Measurements from ENCODE around the gene S1PR4.

The S1PR4 gene

DNA sequence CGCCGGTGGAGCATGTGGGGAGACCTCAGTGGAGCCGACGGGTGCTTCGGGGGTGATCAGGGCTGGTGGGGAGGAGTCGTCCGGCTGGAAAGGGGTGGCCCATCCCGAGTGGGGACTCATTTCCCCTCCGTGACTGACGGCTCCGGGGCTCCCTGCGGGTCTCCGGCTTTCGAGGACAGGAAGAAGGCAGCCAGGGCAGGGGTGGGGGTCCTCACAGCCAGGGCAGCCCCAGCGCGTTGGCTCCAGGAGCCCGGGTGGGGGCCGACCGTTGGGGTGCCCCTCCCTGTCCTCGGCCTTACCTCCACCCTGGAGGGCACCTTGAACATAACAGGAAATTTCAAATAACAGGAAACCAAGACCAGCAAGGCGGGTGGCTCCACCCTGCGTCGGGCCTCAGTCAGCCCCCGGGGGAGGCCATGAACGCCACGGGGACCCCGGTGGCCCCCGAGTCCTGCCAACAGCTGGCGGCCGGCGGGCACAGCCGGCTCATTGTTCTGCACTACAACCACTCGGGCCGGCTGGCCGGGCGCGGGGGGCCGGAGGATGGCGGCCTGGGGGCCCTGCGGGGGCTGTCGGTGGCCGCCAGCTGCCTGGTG, at the start of gene S1PR4:
TSS of gene S1PR4 (plus strand) at position 393 of the 596 bp plus-strand sequence. CDS start at position 417, 24 bp downstream.
- DNase-seq = peak; percentile 83

GRCh38 chr19:3129112-3129511, 49.5 kb upstream of the S1PR4 start:
- DNase-seq = peak; percentile 61

- peak; percentile 47 for DNase-seq
These were observed 47.4 kb upstream of the S1PR4 start for GRCh38 chr19:3131168-3131567.

DNA sequence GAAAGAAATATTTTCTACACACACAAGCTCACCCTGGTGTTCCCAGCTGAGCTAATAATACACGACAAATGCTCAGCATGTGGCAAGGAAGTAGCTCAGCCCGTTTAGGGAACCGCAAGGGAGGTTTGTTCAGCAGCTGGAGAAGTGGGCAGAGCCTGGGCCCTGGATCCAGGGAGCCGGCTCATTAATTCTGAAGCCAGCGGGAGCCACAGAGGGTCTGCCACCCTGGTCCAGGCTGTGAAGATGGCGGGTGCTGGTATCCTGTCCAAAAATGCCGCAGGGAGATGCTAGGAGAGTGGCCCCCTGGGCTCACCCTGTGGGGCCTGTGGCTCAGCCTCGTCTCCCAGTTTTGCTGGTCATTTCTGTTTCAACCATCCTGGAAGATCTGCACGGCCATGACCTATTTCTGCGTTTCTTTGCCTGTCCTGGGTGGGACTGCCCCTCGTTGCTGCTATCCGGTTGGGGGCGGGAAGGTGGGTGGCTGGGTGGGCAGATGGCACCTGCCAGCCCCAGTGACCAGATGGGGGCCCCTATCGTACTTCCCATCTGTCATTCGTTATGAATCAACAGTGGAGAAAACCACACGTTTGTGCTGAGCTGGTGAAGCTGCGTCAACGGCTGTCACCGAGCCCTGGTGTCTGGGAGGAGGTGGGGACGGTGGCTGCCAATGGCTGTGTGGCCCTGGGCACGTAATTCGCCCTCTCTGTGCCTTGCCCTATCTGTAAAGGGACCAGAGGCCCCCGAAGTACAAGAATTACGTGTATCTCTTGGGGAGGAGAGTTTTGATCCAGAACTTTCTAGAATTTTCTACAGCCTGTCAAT, 45.4 kb upstream of the S1PR4 start:
- DNase-seq = peak; percentile 76

DNA sequence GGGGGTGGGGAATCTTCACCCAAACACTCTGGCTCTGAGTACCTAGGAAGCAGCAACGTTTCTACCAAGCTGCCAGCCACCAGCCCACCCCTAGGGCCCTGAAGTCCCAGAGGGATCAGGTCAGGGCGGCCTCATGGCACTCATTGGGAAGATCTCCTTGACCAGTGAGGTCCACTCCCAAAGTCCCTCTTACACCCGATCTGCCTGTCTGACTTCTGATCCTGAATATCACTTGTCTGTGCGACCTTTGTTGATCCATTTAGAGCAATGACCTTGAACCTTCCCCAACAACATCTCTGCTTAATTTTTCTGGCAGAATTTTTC, 44.8 kb upstream of the S1PR4 start:
- no peak for DNase-seq

DNA sequence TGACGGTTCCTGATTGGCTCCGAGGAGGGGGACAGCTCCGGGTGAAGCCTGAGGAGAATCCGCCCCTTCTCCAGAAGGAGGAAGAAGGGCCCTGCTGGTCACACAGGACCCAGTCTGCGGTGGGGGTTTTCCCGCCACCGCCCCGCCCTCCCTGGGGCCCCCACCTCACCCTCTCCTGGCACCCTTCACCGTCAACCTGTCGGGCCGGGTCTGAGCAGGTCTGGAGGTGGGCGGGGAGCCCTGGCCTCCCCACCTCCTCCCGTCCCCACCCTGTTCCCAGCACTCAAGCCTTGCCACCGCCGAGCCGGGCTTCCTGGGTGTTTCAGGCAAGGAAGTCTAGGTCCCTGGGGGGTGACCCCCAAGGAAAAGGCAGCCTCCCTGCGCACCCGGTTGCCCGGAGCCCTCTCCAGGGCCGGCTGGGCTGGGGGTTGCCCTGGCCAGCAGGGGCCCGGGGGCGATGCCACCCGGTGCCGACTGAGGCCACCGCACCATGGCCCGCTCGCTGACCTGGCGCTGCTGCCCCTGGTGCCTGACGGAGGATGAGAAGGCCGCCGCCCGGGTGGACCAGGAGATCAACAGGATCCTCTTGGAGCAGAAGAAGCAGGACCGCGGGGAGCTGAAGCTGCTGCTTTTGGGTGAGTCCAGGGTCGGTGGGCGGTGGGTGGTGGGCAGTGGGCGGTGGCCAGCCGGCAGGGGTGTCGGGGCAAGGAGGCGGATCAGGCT, 42.4 kb upstream of the S1PR4 start, which contains the start of gene GNA15:
TSS of gene GNA15 (plus strand) at position 73 of the 723 bp plus-strand sequence. CDS start at position 491, 418 bp downstream.
- DNase-seq = peak; percentile 40

DNA sequence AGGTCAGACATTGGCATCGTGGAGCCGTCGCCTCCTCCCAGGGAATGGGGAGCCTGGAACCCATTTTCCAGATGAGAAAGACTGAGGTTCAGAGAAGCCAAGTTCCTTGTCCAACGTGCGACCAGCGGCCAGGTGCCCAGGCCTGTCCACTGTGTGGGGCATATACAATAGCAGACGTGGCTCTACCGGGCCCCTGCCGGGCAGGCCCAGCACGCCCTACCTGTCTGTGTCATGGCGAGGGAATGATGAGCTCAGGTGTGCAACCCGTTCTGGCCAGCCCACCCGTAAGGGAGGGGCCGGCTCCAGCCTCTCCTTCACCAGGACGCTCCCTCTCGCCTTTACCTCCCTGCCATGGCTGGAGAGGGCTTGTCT, 41.9 kb upstream of the S1PR4 start:
- DNase-seq = no peak

DNA sequence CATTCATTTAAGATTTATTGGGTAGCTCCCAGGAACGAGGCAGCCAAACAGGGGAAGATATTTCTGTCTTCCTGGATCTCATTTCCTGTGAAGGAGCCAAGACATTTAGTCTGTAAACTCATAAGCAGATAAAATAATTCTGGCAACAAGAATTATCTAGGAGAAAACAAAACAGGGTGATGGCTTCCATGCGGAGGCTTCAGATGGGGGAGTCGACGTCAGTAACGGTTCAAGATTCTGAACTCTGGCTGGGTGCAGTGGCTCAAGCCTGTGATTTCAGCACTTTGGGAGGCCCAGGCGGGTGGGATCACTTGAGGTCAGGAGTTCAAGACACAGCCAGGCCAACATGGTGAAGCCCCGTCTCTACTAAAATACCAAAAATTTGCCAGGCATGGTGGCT, 41.5 kb upstream of the S1PR4 start:
- DNase-seq = no peak

GRCh38 chr19:3138268-3138667, 40.3 kb upstream of the S1PR4 start:
- DNase-seq = no peak

DNA sequence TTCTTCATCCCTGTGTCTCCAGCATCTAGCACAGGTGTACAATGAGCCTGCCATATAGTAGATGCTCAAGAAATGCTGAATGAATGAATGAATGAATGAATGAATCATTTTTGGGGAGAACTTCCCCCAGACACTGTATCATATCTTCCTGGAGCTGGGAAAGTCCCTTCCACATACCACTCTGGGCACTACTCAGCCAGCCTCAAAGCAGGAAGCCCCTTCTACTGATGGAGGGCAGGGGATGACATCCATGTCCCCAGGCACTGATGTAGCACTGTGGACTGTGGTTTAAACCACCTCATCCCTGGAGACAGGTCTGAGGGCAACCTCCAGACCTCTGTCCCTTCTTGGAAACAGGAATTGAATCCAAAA, 37.9 kb upstream of the S1PR4 start:
- DNase-seq = no peak

GRCh38 chr19:3142292-3142670, 36.3 kb upstream of the S1PR4 start:
- DNase-seq = peak; percentile 60

DNA sequence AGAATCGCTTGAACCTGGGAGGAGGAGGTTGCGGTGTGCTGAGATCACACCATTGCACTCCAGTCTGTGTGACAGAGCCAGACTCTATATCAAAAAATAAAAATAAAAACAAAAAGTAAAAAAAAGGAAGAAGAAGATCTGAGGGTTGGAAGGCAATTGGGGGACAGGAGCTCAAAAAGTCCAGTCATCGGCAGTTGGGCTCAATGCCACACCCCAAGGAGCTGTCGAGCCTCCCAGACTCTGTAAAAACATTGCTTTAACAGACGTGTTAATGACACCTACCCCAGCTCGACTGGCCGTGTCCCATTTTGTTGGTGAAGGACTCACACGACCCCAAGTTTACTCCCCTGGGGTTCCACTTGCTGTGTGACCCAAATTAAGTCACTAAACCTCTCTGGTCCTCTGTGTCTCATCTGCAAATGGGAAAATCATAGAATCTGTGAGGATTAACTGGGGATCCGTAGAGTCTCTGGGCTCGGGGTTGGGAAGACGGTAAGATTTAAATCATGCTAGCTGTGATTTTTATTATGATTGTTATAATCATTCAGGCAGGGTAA, 35.7 kb upstream of the S1PR4 start:
- DNase-seq = no peak

GRCh38 chr19:3145909-3146676, 32.5 kb upstream of the S1PR4 start:
- DNase-seq = no peak

GRCh38 chr19:3146677-3147100, 31.9 kb upstream of the S1PR4 start:
- DNase-seq = peak; percentile 78

DNA sequence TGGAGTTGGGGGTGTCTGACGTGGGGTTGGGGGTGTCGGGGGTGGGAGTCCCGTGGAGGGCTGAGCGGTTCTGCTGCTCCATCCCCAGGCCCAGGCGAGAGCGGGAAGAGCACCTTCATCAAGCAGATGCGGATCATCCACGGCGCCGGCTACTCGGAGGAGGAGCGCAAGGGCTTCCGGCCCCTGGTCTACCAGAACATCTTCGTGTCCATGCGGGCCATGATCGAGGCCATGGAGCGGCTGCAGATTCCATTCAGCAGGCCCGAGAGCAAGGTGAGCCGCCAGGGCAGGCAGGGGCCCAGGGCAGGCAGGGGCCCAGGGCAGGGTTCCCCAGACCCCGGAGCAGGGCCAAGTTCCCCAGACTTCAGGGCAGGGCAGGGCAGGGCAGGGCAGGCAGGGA, 30.1 kb upstream of the S1PR4 start:
- no peak for DNase-seq

DNA sequence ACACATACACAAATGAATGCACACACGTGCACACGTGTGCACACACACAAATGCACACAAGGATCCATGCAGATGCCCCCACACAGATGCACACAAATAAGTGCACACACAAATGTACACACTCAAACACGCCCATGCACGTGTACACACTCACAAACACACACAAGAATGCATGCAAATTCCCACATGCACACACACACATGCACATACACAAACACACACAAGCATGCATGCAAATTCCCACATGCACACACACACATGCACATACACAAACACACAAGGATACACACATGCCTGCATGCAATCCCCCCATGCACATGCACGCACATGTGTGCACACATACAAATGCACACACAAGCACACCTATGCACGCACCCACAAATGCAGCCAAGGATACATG, 29.5 kb upstream of the S1PR4 start:
- no peak for DNase-seq

DNA sequence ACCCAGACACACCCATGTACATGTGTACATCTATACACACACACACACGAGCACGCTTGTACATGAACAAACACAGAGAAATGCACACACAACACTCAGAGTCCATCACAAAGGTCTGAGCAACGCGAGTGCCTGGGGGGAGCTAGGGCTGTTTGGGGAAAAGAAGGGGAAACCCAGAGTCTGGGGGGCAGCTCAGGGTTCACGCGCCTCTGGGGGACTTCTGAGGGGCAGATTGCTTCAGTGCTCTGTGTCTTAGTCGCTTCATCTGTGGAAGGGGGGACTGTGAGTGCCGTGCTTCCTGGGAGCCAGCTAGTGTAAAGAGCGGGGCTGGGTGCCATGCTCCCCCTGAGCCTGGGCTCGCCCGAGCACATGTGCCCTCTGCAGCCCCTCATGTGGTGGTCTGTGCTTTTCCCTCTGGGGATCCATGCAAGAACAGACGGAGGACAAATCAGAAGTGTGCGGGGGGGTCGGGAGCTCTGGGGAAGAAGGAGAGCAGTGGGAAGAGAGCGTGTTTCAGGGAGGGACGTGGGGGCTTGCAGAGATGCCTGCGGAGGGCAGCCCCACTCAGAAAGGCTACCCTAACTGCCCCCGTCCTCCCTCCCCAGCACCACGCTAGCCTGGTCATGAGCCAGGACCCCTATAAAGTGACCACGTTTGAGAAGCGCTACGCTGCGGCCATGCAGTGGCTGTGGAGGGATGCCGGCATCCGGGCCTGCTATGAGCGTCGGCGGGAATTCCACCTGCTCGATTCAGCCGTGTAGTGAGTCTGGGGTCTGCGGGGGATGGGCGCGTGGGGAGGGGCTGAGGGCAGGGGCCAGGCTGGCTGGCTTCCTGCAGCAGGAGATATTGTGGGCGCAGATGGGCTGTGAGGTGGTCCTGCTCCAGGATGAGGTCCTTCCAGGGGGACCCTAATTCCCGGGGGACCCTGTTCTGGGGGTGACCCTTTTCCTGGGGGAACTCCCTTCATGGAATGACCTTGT, 28.8 kb upstream of the S1PR4 start:
- no peak for DNase-seq

- no peak for DNase-seq
These were observed 27.7 kb upstream of the S1PR4 start for GRCh38 chr19:3150739-3151329.

- DNase-seq = no peak
These were observed 26.8 kb upstream of the S1PR4 start for GRCh38 chr19:3151563-3152418.

GRCh38 chr19:3152419-3152780, 26.2 kb upstream of the S1PR4 start:
- DNase-seq = no peak
